Mononuclear cell (primary cell): ENCODE measurements around the gene TRAF2. TPM values are rescaled to one million over a fixed set of nuclear protein-coding genes. Genes with fewer than 3 reads are reported as not detected.
"Not testable (repeated sequence)": the region's sequence is repeated elsewhere in the genome, so short reads cannot be mapped to it uniquely, and the experiment has no call there.

Source experiments
- H3K27me3 ChIP-seq: 2 replicates; pipeline ENCODE4 v1.6.0; 2011; ENCODE audit warnings: low read length, control low read depth; ENCODE audit not compliant: insufficient read depth
- H3K4me1 ChIP-seq: 2 replicates; pipeline ENCODE4 v1.5.1; 2011; ENCODE audit warnings: mild to moderate bottlenecking, low read length, control low read depth; ENCODE audit not compliant: insufficient read depth
- H3K4me3 ChIP-seq: 2 replicates; pipeline ENCODE4 v1.5.1; 2011; ENCODE audit warnings: mild to moderate bottlenecking, low read length, moderate library complexity
- H3K9me3 ChIP-seq: 2 replicates; pipeline ENCODE4 v1.5.1; 2011; ENCODE audit warnings: low read depth, mild to moderate bottlenecking, control low read depth, low read length
- total RNA-seq: library from RNA; depleted of rRNA; stranded (reverse); fragments of >200 nt; gene quantifications from one replicate; pipeline ENCODE4 v1.2.3, GENCODE V29; 2012

TRAF2 gene
- 6.4 TPM for total RNA-seq

- H3K27me3 ChIP-seq = no peaks in the 10 kb centered on the region
- peak within 1 kb of the TSS; percentile 67 for H3K4me3 ChIP-seq
- H3K4me1 ChIP-seq = peaks cover 46% of the 10 kb centered on the region
These were observed at the start of gene TRAF2 for GRCh38 chr9:136885950-136886578. TRAF2 (plus strand) TSS chr9:136886516; CDS start chr9:136898741, 12,225 bp downstream.

GRCh38 chr9:136837146-136837855, 49.0 kb upstream of the TRAF2 start:
- H3K4me3 ChIP-seq = no peak overlapping the region
- H3K4me1 ChIP-seq = peaks cover 9% of the 10 kb centered on the region
- no peaks in the 10 kb centered on the region for H3K27me3 ChIP-seq
- H3K9me3 ChIP-seq = no peaks in the 10 kb centered on the region

More at GRCh38 chr9:136885950-136886578, at the start of gene TRAF2:
- H3K9me3 ChIP-seq = no peaks in the 10 kb centered on the region

GRCh38 chr9:136837856-136838277, 48.4 kb upstream of the TRAF2 start:
- not testable (repeated sequence) for H3K4me3 ChIP-seq, H3K27me3 ChIP-seq, H3K9me3 ChIP-seq
- peaks cover 13% of the 10 kb centered on the region for H3K4me1 ChIP-seq

GRCh38 chr9:136838314-136839228, 47.7 kb upstream of the TRAF2 start:
- H3K4me1 ChIP-seq = peaks cover 19% of the 10 kb centered on the region
- no peak overlapping the region for H3K4me3 ChIP-seq
- H3K9me3 ChIP-seq = no peaks in the 10 kb centered on the region
- no peaks in the 10 kb centered on the region for H3K27me3 ChIP-seq

- Histone ChIP-seq H3K27me3 (peaks cover 4% of the 10 kb centered on the region), H3K4me1 (peaks cover 25% of the 10 kb centered on the region), H3K9me3 (no peaks in the 10 kb centered on the region), H3K4me3 (no peak overlapping the region)
These were observed 46.8 kb upstream of the TRAF2 start for GRCh38 chr9:136839229-136840139.

- peaks cover 25% of the 10 kb centered on the region for H3K4me1 ChIP-seq
- no peaks in the 10 kb centered on the region for H3K9me3 ChIP-seq
- peaks cover 6% of the 10 kb centered on the region for H3K27me3 ChIP-seq
- no peak overlapping the region for H3K4me3 ChIP-seq
These were observed 46.0 kb upstream of the TRAF2 start for GRCh38 chr9:136840140-136840876.

GRCh38 chr9:136840877-136841645, 45.3 kb upstream of the TRAF2 start:
- Histone ChIP-seq H3K27me3 (peaks cover 13% of the 10 kb centered on the region), H3K9me3 (no peaks in the 10 kb centered on the region), H3K4me1 (peaks cover 25% of the 10 kb centered on the region), H3K4me3 (no peak overlapping the region)

- Histone ChIP-seq H3K4me1 (peaks cover 32% of the 10 kb centered on the region), H3K27me3 (peaks cover 17% of the 10 kb centered on the region), H3K4me3 (peak overlapping the region; percentile 50)
- H3K9me3 ChIP-seq = not testable (repeated sequence)
These were observed 44.5 kb upstream of the TRAF2 start for GRCh38 chr9:136841646-136842379.

- H3K9me3 ChIP-seq = not testable (repeated sequence)
- Histone ChIP-seq H3K4me1 (peaks cover 36% of the 10 kb centered on the region), H3K4me3 (peak within 1 kb of the TSS; percentile 50), H3K27me3 (peaks cover 17% of the 10 kb centered on the region)
These were observed 43.9 kb upstream of the TRAF2 start, which contains the start of gene AJM1 for GRCh38 chr9:136842380-136842948. AJM1 (plus strand) TSS chr9:136842478; CDS start chr9:136844415, 1,937 bp downstream.

GRCh38 chr9:136843159-136843800, 43.0 kb upstream of the TRAF2 start:
- Histone ChIP-seq H3K4me1 (peaks cover 45% of the 10 kb centered on the region), H3K27me3 (peaks cover 22% of the 10 kb centered on the region)
- H3K4me3 ChIP-seq, H3K9me3 ChIP-seq: not testable (repeated sequence)

GRCh38 chr9:136843801-136844740, 42.2 kb upstream of the TRAF2 start:
- peaks cover 22% of the 10 kb centered on the region for H3K27me3 ChIP-seq
- not testable (repeated sequence) for H3K9me3 ChIP-seq, H3K4me3 ChIP-seq
- peaks cover 48% of the 10 kb centered on the region for H3K4me1 ChIP-seq
